ENCODE results near the gene ZBTB5.

DNA sequence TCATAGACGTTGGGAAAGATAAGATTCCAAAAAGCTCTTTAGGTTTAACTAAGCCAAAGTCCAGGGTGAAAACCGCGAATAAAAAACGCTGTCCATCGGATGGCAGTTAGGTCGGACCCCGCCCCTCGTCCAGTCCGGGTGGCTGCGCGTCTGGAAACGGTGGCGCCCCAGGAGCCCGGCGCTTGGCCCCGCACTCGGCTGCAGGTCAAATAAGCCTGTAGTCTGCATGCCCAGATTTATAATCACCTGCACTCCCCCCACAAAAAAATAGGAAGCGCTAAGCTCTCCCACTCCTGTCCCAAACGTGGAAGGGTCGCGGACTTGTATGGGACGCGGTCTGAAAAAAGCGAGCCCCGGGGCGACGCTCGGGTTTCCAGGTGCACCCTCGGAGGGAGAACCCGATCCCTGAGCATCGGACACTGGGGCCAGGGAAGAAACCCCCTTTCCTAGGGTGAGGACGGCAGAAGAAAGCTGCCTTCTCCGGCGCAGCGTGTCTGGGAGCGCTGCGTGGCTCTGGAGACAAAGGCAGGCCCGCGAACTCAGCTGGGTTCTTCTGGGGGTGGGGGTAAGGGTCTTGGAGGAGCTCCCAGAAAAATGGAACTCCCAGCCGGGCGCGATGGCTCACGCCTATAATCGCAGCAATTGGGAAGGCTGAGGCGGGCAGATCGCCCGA is 923 bp upstream of the ZBTB5 start:
- TF ChIP-seq, protein P1, sequence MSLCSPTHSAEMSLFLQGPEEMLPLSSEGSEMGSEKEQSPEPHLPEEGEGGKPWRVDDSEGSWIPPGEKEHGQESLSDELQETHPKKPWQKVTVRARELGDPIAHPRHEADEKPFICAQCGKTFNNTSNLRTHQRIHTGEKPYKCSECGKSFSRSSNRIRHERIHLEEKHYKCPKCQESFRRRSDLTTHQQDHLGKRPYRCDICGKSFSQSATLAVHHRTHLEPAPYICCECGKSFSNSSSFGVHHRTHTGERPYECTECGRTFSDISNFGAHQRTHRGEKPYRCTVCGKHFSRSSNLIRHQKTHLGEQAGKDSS (CRISPR knock-in tag; IDR thresholded peaks at IDR 0.05; ENCODE audit: borderline replicate concordance, low read depth), result no peak
- TF ChIP-seq POLR2A (IDR thresholded peaks at IDR 0.05; ENCODE audit: insufficient read depth in 1 of 2, low read depth in 2 of 2, low read length in 2 of 2) (peak; percentile 32 to 42), GABPA (IDR thresholded peaks at IDR 0.05; ENCODE audit: low read depth, low read length) (no peak), GABPA (CRISPR knock-in tag; IDR thresholded peaks at IDR 0.05; ENCODE audit: low read depth) (no peak), BRCA1 (CRISPR knock-in tag; IDR thresholded peaks at IDR 0.05) (no peak)
- TF ChIP-seq, protein P2, sequence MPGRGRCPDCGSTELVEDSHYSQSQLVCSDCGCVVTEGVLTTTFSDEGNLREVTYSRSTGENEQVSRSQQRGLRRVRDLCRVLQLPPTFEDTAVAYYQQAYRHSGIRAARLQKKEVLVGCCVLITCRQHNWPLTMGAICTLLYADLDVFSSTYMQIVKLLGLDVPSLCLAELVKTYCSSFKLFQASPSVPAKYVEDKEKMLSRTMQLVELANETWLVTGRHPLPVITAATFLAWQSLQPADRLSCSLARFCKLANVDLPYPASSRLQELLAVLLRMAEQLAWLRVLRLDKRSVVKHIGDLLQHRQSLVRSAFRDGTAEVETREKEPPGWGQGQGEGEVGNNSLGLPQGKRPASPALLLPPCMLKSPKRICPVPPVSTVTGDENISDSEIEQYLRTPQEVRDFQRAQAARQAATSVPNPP (CRISPR knock-in tag; IDR thresholded peaks at IDR 0.05), result no peak
- TF ChIP-seq, protein P3, sequence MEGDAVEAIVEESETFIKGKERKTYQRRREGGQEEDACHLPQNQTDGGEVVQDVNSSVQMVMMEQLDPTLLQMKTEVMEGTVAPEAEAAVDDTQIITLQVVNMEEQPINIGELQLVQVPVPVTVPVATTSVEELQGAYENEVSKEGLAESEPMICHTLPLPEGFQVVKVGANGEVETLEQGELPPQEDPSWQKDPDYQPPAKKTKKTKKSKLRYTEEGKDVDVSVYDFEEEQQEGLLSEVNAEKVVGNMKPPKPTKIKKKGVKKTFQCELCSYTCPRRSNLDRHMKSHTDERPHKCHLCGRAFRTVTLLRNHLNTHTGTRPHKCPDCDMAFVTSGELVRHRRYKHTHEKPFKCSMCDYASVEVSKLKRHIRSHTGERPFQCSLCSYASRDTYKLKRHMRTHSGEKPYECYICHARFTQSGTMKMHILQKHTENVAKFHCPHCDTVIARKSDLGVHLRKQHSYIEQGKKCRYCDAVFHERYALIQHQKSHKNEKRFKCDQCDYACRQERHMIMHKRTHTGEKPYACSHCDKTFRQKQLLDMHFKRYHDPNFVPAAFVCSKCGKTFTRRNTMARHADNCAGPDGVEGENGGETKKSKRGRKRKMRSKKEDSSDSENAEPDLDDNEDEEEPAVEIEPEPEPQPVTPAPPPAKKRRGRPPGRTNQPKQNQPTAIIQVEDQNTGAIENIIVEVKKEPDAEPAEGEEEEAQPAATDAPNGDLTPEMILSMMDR (CRISPR knock-in tag; IDR thresholded peaks at IDR 0.05), result no peak
- TF ChIP-seq, protein P4, sequence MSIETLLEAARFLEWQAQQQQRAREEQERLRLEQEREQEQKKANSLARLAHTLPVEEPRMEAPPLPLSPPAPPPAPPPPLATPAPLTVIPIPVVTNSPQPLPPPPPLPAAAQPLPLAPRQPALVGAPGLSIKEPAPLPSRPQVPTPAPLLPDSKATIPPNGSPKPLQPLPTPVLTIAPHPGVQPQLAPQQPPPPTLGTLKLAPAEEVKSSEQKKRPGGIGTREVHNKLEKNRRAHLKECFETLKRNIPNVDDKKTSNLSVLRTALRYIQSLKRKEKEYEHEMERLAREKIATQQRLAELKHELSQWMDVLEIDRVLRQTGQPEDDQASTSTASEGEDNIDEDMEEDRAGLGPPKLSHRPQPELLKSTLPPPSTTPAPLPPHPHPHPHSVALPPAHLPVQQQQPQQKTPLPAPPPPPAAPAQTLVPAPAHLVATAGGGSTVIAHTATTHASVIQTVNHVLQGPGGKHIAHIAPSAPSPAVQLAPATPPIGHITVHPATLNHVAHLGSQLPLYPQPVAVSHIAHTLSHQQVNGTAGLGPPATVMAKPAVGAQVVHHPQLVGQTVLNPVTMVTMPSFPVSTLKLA (IDR thresholded peaks at IDR 0.05), result no peak

All from HepG2 (cell line).